Erythroblast (primary cell): Measurements from ENCODE around the gene EFNB3.

ENCODE experiments used
- GATA1 ChIP-seq: IDR thresholded peaks from 2 replicates; pipeline ENCODE4 v1.6.1; 2011; ENCODE audit warnings: low read depth, mild to moderate bottlenecking, control low read depth, low read length, moderate library complexity
- POLR2A ChIP-seq: IDR thresholded peaks from 2 replicates; pipeline ENCODE4 v1.6.1; 2011; ENCODE audit warnings: mild to moderate bottlenecking, low read length

DNA sequence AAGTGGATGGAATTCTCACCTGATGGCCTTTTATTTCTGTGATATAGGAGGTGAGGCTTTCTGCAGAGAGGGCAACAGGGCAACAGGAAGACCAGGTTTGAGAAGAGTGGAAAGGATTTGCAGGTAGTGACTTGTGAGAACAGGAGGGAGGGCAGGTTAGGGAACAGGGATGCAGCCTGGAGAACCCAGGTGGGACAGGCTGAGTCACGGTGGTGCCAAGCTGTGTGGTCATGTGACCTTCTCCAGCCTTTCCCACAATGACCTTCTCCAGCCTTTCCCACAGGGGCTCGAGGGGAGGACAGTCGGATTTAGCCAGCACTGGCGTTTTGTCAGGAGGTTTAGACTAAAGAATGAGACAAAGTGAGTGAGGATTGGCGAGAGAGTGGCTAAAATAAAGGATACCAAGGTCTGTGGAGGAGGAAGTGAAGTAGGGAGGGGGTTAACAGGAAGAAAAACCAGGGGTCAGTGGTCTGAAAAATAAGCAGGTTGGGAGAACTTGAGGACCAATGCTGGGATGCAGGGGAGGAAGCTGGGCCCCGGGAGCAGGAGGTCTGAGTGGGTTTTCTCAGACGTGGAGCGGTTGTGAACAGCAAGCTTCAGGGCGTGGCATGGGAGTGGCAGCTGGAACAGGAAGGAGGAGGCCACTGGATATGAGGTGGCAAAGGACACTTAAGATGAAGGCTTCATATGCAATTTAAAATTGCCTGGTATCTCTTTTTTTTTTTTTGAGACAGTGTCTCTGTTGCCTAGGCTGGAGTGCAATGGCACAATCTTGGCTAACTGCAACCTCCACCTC lies 50.3 kb downstream of the EFNB3 start:
- TF ChIP-seq POLR2A (no peak), GATA1 (no peak)
